GM21447 (cell line): Measurements from ENCODE around the gene C20orf144.

Source experiments
- ATAC-seq: cut with Tn5 transposase; IDR thresholded peaks from one replicate; pipeline ENCODE4 v1.9.1; 2021; ENCODE audit not compliant: unreplicated experiment

The C20orf144 gene

DNA sequence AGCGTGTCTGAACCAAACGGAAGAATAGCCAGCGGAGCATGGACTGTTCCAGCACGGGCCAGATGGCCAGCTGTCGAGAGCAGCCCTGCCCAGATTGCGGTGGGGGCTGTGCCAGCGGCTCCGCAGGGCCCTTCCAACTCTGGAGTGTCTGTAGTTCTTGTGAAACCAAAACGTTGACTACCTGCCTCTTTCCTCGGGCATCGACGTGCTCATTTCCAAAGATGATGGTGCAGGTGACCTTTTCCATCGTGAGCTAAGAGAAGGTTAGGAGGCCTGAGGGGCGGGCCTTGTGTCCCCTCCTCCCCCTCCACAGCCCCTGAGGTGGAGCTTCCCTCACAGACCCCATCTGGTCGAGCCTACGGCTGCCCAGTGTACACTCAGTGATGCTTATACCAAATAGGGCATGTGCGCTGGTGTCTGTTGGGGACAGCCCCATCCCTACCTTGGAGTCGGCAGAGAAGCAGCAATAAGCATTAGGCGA lies 12.9 kb upstream of the C20orf144 start:
- no peak for ATAC-seq

DNA sequence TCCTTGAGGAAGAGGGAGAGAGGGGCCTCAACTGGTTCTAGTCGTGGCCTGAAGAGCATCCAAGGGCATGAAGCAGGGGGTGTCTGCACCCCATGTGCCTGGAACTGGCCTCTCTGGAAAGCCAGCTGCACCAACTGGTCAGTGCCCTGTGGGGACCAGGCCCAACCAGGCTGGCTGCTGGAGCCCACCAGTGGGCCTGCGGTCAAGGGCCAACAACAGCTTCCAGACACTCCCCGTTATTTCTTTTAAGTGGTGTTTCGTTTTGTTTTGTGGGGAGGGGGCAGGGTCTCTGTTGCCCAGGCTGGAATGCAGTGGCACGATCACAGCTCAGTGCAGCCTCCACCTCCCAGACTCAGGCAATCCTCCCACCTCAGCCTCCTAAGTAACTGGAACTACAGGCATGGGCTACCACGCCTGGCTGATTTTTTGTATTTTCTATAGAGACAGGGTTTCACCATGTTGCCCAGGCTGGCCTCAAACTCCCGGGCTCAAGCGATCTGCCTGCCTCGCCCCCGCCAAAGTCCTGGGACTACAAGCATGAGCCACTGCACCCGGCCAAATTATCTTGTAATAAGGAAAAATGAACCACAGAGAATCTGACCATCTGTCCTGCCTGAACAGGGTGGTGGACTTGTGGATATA lies 11.9 kb upstream of the C20orf144 start:
- no peak for ATAC-seq

DNA sequence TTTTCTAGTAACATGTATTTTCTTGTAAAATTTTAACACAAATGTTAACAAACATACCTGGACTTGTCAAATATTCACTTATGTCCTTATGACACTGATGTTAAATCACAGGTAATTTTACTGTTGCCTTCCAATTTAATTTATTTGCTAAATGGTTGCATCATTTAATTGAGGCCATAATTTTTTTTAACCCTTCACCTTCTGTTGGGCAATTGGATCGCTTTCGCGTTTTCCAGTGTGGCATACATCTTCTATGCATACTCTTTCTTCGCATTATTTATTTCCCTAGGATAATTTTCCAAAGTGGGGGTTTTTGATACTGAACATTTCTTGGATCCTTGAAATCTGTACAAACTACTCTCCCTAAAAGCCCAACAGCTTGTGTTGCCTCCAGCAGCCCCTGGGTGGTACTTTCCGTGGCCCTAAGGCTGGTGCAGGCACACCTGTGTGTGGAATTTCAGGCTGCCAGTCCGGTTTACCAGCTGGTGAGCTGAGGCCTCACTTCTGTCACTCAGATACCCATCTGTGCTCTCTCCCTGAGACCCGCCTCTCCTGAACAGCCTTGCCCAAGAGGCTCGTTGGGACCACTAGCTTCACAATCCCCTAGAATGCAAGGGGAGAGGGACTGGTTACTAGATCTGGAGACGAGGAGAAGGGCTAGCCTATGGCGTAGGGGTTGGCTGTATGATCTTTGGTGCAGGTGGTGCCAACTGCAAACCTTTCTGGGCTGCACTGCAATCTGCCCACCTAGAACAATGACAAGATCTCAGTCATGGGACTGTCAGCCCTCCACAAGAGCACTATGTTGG lies 11.2 kb upstream of the C20orf144 start:
- ATAC-seq, result no peak

DNA sequence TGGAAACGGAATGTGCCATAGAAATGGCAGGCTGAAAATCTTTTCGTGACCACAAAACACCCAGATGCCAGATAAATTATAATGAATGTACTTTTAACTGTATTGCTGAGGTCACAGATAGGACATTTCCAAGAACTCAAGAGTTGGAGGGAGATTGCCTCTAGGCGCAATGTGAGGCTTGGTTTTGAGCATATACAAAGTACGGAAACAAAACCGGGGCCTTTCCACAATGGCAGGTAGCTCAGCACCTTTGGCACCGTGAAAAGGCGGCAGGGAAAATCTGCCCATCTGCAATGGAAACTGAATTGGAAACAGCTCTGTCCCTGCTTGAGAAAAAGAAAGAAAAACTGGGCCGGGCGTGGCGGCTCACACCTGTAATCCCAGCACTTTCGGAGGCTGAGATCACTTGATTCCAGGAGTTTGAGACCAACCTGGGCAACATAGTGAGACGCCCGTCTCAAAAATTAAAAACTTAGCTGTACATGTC lies 10.5 kb upstream of the C20orf144 start:
- ATAC-seq, result no peak

DNA sequence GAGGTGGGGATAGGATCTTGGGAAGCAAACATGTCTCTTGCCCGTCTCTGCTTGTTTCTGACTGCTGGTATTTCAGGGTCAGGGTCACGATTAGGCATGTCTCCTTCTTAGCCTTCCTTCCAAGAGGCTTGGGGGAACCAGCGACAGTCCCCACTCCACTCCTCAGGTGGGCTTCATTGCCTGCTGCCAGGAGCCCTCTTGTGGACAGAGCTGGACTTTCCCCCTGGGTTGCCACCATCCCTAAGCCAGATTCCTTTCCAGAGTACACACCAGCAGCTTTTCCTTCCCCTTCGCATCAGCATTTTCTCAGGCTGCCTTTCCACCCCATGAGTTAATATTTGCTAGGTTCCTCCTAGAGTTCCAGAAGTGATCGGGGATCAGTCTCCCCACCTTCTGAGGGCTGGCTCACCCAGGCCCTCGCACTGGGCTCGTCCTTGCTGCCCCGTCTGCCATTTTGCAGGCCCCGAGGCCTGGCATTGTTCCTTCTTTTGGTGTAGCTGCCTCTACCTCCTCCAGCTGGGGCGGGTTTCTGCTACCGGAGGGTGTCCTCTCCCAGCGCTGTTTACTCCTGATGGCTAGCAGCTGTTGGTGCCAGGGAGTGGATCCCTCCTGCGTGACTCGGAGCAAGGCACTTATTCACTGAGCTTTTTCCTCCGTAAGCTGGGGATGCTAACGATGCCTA lies 8.8 kb upstream of the C20orf144 start:
- no peak for ATAC-seq

DNA sequence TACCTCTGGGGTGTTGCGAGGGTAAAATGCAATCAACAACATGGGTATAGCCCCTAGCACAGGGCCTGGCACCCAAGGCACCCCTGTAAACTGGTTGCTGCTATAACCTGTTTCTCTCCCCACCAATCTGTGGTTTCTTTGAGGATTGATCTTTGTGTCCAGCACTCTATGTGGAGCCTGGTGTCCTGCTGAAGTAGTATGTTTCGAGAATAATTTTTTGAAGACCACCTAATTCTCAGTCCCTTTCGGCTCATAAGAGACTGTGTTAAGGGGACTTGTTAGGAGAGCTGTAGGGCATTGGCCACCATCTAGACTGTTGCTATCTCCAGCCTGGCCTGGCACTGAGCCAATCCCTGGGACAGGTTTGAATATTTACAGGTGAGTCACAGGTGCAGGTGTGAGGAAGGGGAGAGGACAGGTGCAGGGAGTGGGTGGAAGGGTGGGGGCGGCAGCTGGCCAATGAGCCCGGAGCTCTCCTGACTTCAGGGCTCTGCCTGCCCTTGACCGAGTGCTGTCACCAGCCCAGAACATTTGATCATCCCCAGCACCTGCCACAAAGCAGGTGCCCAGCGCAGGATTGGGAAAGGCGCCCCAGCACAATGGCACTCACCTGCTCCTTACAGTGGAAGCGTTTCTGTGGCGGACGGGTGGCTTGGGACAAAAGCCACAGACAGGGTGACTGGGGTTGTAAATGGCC lies 8.1 kb upstream of the C20orf144 start:
- no peak for ATAC-seq

DNA sequence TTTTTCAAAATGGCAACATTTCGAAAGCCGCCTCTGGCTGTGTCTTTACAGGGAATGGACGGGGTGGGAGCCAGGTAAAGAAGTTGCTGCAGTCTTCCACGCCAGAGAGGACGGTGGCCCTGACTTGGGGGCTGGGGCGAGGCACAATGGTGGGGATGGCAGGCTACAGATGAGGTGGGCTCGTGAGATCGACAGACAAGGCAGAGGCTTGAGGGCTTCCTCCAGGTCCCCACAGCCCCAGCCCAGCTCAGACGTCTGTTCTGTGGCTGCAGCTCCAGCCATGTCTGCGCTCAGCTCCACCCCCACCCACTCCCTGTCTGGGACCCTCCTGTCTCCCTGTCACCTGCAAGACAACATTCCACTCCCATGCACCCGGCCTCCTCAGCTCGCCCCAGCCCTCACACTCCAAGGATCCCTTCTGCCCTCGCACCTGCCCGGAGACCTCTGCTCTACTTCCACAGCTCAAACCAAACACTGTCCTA lies 7.4 kb upstream of the C20orf144 start:
- ATAC-seq, result no peak

DNA sequence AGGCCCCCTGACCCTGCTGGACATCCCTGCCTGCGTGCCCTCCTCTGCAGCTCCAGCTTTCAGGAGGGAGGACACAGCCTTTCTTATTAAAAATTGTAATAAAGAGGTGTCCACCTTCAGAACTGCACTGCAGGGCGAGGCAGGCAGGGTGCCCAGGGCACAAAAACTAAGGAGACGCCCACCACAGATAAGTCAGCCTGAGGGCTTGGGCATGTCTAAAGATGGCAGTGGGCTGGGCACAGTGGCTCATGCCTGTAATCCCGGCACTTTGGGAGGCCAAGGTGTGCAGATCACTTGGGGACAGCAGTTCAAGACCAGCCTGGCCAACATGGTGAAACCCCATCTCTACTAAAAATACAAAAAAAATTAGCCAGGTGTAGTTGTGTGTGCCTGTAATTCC lies 7.0 kb upstream of the C20orf144 start:
- ATAC-seq, result no peak

DNA sequence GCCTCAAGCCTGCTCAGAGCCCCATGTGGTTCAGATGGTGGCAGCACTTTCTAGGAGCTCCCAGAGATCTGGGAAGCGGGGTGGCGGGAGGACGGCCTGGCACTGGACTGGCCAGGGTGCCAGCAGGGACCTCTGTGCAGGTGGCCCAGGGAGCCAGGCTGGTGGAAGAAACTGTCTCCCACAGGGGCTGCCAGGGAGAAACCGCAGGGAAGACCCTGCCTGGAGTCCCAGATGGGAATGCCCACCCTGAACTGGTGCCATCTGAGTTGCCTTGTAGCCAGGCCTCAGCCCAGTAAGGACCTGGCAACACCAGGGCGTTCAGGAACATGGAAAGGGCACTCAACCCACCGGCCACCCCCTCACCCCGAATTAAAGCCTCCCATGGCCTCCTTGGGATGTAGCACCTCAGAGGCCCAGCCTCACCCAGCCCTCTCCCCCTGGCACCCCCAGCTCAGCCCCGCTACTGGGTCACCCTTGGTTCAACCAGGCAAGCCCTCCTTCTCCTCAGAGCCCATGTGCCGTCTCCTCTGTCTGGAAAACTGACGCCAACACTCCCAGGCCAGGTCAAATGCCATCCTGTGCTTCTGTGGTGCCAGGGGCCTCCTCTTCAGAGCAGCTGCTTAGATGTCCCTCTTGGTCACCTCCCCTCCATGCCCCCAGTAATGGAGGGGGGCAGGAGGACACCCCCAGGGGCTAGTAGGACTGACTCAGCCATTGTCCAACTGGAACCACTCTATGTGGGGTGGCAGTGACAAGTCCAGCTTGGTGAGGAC lies 5.9 kb upstream of the C20orf144 start:
- ATAC-seq, result no peak

DNA sequence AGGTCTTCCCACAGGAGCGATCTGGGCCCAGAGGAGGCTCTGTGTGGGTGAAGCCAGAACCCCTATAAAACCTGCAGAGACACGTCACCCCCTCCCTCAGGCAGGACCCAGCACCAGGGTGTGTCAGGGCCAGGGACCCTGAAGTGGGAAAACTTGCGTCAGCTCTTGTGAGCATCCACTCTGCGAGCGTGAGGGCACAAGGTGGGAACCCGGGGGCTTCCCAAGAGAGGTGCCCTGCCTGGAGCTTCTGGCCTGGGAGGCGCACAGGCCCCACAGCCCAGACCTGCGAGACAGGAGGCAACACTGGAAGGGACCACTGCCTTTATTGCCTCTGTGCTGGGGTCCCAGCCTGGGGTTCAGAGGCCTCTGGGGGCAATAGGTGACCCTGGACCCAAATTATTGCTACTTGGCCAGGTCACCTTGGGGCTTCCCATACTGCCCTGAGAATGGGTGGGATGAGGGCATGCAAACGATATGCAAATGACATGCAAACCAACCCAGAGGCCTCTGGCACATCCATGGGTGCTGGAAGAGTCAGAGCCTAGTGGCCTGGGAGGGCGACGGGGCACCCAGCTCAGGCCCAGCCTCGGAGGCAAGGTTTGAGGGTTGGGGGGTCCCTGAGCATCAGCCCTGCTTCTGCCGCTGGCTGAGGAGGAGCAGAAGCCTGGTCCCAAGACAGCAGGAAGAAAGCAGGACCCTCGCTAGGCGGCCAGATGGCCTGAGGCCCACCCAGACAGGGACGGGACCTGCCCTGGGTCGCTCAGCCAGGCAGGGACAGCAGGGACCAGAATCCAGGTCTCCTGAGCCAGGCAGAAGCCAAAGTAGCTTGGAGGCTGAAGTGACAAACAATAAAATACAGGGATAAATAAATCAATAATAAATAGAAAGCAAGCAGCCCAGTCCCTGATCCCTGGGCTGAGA lies 5.1 kb upstream of the C20orf144 start:
- no peak for ATAC-seq

DNA sequence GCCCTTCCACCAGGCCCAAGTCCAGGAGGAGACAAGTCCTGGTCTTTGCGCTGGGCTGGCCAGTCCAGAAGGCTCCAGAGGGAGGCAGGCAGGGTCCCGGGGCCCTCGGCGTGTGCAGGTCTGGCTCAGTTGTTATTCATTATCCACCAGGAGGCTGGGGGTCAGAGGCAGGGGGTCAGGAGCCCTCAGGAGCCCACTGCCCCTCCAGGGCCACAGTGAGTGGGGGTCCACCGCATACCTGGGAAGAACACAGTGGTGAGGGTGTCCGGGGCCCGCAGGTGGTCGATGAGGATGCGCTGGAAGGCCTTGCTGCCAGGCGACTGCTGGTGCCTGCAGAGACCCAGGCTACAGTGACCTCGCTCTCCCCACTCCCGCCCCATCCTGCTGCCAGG lies 4.4 kb upstream of the C20orf144 start:
- ATAC-seq, result no peak

DNA sequence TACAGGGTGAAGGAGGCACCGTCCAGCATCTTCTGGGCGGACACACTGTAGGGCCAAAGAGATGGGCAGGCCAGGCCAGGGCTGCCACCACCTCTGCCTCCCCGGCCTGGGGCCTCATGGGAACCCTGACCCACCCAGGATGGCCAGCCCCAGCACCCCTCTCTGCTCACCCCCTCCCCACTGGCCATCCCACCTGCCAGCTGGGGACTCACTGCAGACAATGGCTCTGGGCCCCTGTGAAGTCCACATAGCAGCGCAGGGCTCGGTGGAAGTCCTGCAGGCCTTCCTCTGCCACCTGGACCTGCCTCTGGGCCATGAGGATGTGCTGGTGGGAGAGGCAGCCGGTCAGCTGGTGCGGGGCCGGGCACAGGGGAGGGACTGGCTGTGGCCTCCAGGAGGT lies 3.6 kb upstream of the C20orf144 start:
- no peak for ATAC-seq

DNA sequence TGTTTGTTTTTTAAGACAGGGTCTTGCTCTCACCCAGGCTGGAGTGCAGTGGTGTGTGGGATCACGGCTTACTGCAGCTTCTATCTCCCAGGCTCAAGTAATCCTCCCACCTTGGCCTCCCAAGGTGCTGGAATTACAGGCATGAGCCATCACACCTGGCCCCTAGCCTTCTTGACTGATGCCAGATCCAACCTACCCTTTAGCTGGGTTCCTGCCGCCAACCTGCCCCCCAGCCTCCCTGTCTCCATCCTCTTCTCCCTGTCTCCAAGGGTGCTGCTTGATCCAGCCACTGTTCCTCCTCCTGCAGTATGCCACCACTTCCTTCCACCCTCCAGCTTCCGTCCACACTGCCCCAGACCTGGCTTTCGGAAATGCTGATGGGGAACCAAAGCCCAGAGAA lies 3.2 kb upstream of the C20orf144 start:
- ATAC-seq, result no peak

DNA sequence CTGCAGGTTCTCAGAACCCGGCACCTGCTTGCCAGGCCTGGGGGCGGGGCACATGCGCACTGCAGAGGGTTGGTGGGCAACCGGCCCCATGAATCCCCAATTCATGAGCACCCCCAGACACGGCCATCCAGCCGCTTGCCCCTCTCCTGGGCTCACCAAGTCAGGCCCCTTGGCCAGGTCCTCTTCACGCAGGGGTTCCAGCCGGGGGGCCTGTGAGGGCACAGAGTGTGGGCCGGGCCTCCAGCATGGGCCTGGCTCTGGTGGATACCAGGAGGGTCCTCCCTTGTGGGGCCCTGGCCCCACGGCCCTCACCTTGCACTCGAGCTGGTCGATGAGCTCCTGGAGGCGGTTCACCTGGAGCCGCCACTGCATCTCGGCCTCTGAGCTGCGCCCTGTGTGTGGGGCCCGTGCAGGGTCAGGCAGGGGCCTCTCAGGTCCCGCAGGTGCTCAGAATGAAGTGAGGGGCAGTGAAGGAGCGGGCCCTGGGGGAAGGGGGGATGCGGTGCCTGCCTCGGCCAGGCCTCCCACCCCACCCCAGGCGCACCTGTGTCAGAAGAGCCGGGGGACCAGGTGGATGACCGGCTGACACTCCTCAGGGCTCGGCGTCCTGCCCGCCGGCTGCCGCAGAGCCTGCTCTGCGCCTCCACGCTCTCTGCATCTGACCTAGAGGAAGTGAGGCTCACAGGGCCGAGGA lies 2.6 kb upstream of the C20orf144 start:
- ATAC-seq, result no peak

DNA sequence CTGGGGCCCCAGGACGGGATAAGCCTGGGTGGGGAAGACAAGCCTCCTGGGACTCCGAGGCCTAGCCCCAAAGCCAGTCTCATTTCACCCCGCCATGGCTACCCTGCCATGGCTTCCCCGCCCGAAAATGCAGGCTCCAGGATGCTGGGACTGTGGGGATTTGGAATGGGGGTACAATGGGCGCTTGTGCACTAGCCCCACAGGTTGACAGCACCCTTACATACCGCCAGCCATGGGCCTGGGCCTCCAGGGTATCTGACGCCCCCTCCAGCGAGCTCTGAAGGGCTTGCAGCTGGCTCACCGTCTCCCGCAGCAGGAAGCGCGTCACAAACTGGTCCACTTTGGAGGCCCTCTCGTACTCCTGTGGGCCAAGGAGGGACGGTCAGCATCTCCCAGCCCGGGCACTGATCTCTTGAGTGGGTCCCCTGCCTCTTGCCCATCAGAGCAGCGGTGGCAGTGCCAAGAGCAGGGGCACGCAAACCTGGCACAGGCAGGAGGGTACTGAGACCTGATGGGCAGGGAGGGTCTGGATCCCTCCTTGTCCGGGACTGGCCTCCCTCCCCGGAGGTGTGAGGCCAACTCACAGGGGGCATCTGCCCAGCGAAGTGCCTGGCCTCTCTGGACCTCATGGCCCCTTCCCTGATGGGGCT lies 2.0 kb upstream of the C20orf144 start:
- ATAC-seq, result no peak

DNA sequence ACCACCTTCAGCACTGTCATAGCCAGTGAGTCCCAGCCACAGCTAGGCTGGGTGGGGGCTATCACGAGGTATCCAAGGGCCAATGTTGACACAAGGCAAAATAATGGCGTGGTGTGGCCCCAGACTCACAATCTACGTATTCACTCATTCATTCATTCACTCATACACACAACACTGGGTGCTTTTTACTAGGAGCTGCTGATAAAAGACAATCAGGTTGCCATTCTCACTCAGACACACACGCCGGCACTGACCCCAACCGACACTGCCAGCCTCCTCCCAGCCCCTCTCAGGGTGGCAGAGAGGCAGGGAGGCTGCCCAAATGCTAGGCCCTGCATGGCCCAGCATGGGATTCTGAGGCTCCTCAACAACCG lies 1.5 kb upstream of the C20orf144 start:
- ATAC-seq, result no peak

DNA sequence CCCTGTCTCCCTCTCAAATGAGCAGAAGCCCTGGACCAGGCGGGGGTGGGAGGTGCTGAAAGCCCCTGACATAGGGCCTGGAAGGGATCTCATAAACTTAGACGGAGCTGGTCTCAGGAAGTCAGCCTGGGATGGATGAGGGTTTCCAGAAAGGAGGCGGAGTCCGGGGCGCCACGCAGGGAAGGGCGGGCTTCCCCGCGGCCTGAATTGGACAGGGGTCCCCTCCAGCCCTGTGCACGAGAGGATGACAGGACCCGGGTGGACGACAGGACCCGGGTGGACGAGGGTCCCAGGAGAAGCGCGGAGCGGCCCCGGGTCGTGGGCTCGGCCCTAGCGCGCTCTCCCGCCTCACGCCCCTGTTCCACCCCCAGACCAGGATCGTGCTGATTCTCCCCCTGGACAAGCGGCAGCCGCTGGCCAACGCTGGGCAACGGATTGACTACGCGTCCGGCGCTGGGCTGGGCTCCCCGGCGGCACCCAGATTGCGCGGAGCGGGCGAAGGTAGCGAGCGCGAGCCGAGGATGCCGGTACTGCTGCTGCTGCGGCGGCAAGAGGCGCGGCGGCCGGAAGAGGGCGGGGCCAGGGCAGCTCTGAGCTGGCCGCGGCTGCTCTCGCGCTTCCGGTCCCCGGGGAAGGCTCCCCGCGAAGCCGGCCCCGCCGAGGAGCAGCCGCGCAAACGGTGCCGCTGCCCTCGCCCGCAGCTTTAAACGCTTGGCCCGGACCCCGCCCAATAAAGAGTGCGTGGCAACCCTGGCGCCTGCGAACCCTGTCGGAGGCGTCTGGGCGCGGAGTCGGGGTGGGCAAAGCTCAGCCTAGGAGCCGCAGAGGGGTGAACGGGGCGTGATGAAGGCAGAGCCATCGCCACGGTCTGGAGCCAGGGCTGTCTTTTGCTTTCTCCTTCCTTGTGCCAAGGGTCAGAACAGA lies 1.3 kb downstream of the C20orf144 start:
- ATAC-seq, result peak; percentile 40
